Measurements from ENCODE around the gene CD300A.
A peak's percentile ranks its signal among the peaks of the same experiment; 100 is the strongest.
"Not testable (repeated sequence)": the region's sequence is repeated elsewhere in the genome, so short reads cannot be mapped to it uniquely, and the experiment has no call there.

CD300A gene

DNA sequence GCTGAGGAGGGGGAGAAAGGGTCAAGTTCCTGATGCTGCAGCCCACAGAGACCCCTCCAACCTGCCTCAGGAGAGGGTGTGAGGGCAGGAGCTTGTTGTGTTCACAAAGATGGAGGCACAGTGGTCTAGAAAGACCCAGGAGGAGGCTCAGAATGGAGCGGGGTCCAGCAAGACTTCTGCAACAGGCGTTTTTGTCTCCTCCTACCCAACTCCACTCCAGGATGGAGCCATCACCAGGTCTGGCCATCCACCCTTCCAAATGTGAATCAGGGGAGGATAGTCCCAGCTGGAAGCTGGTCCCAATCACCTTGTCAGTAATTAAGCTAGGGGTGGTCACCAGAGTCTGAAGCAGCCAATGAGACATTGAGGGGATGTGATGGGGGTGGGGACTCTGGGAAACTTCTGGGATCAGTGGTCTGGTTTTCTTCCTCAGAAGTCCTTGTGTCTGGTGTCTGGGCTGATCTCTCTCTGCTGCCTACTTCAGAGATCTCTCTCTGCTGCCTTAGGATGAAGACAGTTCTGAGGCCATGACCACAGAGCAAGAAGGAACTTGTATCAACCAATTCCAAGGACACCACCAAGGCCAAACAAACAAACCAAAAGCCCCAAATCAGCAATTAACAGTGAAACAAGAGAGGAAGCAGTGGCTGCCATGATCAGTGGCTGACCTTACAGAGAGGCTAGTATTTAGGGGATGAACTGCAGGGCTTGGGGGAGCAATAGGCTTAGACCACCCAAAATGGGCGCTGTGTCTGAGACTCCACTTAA is 50.3 kb downstream of the CD300A start:
- TF ChIP-seq POLR2A (IDR thresholded peaks at IDR 0.05; ENCODE audit: low read depth, low read length) (no peak), POLR2AphosphoS5 (IDR thresholded peaks at IDR 0.05; ENCODE audit: low read depth, low read length) (no peak), TAF1 (IDR thresholded peaks at IDR 0.05; ENCODE audit: borderline replicate concordance, low read depth, low read length) (no peak)
- FAIRE-seq (no peak), DNase-seq (ENCODE audit: insufficient read length) (no peak)

GRCh38 chr17:74518413-74518981 is 52.1 kb downstream of the CD300A start:
- DNase-seq (ENCODE audit: insufficient read length); FAIRE-seq: not testable (repeated sequence)

DNA sequence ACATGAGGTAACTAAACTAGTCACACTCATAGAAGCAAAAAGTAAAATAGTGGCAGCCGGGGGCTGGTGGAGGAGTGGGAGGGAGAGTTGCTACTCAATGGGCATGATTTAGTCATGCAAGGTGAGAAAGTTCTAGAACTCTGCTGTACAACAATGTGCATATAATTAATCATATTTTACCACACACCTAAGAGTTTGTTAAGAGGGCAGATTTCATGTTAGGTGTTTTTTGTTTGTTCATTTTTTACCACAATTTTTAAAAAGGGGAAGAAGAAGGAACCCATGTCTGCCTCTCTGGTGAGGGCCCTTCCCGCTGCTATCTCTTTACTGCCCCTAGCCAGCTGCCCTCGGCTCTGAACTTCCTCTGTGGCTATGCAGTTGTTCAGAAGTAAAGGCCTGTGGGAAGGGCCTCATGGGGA is 53.6 kb downstream of the CD300A start:
- TF ChIP-seq POLR2AphosphoS5 (IDR thresholded peaks at IDR 0.05; ENCODE audit: low read depth, low read length) (no peak), TAF1 (IDR thresholded peaks at IDR 0.05; ENCODE audit: borderline replicate concordance, low read depth, low read length) (no peak), POLR2A (IDR thresholded peaks at IDR 0.05; ENCODE audit: low read depth, low read length) (no peak)
- DNase-seq (ENCODE audit: insufficient read length) (no peak), FAIRE-seq (no peak)

GRCh38 chr17:74520790-74521480 is 54.5 kb downstream of the CD300A start:
- DNase-seq (ENCODE audit: insufficient read length) = no peak
- TF ChIP-seq TAF1 (IDR thresholded peaks at IDR 0.05; ENCODE audit: borderline replicate concordance, low read depth, low read length) (no peak), POLR2A (IDR thresholded peaks at IDR 0.05; ENCODE audit: low read depth, low read length) (no peak), POLR2AphosphoS5 (IDR thresholded peaks at IDR 0.05; ENCODE audit: low read depth, low read length) (no peak)

DNA sequence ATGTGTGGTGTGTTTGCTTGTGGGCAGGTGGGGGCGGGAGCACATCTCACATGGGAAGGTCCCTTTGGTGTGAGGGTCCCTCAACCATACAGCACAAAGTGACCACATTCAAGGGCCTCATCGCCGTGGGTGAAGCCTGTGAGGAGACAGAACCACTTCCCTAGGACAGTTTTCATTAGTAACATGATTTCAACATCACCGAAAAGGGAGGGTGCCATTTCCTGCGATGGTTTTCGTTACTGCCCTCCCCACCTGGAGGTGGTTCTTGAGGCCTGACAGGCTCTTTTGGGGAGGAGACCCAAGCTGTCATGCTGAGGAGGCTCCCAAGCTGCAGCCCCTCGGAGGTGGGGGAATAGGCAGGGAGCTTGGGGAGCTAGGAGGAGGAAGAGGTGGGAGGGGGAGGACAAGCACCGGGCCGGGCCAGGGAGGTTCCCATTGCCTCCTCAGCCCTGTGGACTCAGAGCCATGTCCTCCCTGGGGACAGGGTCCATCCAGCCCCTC is 55.3 kb downstream of the CD300A start:
- TF ChIP-seq POLR2A (IDR thresholded peaks at IDR 0.05; ENCODE audit: low read depth, low read length) (no peak), TAF1 (IDR thresholded peaks at IDR 0.05; ENCODE audit: borderline replicate concordance, low read depth, low read length) (no peak), POLR2AphosphoS5 (IDR thresholded peaks at IDR 0.05; ENCODE audit: low read depth, low read length) (no peak)
- FAIRE-seq (no peak), DNase-seq (ENCODE audit: insufficient read length) (no peak)

More at GRCh38 chr17:74520790-74521480, 54.5 kb downstream of the CD300A start:
- no peak for FAIRE-seq

- FAIRE-seq (no peak), DNase-seq (ENCODE audit: insufficient read length) (no peak)
- no peak for TF ChIP-seq POLR2AphosphoS5 (IDR thresholded peaks at IDR 0.05; ENCODE audit: low read depth, low read length)
- no peak for TF ChIP-seq POLR2A (IDR thresholded peaks at IDR 0.05; ENCODE audit: low read depth, low read length)
- TF ChIP-seq TAF1 (IDR thresholded peaks at IDR 0.05; ENCODE audit: borderline replicate concordance, low read depth, low read length) = no peak
Observed at GRCh38 chr17:74522381-74523105, 56.1 kb downstream of the CD300A start.

DNA sequence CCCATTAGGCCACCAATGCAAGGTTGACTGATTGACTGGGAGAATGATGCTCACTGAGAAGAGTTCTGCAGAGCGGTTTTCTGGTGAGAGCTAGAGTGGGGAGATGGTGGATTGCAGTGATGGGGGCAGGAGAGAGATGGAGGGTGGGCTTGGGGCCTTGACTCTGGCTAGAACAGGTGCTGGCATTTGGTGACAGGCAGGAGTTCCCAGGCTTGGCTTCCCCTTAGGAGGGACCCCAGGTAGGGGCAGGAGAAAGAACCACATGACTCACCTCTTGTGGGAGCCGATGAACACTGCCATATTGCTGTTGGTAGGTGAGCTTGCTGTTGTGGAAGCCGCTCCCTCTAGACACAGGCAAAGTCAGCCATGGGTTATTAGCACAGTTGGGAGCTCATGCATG is 56.9 kb downstream of the CD300A start:
- no peak for FAIRE-seq
- TF ChIP-seq POLR2A (IDR thresholded peaks at IDR 0.05; ENCODE audit: low read depth, low read length) = no peak
- TF ChIP-seq POLR2AphosphoS5 (IDR thresholded peaks at IDR 0.05; ENCODE audit: low read depth, low read length) = no peak
- TF ChIP-seq TAF1 (IDR thresholded peaks at IDR 0.05; ENCODE audit: borderline replicate concordance, low read depth, low read length) = no peak

GRCh38 chr17:74524653-74525464 is 58.4 kb downstream of the CD300A start:
- TF ChIP-seq POLR2A (IDR thresholded peaks at IDR 0.05; ENCODE audit: low read depth, low read length) (no peak), POLR2AphosphoS5 (IDR thresholded peaks at IDR 0.05; ENCODE audit: low read depth, low read length) (no peak), TAF1 (IDR thresholded peaks at IDR 0.05; ENCODE audit: borderline replicate concordance, low read depth, low read length) (no peak)
- no peak for DNase-seq (ENCODE audit: insufficient read length)
- FAIRE-seq = no peak

More for the DNA sequence above, 56.9 kb downstream of the CD300A start:
- DNase-seq (ENCODE audit: insufficient read length) = no peak

GRCh38 chr17:74525465-74525725 is 59.0 kb downstream of the CD300A start:
- DNase-seq (ENCODE audit: insufficient read length) (no peak), FAIRE-seq (peak; percentile 65)
- no peak for TF ChIP-seq POLR2A (IDR thresholded peaks at IDR 0.05; ENCODE audit: low read depth, low read length)
- TF ChIP-seq TAF1 (IDR thresholded peaks at IDR 0.05; ENCODE audit: borderline replicate concordance, low read depth, low read length) = no peak
- no peak for TF ChIP-seq POLR2AphosphoS5 (IDR thresholded peaks at IDR 0.05; ENCODE audit: low read depth, low read length)

- FAIRE-seq (no peak), DNase-seq (ENCODE audit: insufficient read length) (no peak)
- TF ChIP-seq POLR2AphosphoS5 (IDR thresholded peaks at IDR 0.05; ENCODE audit: low read depth, low read length) (no peak), POLR2A (IDR thresholded peaks at IDR 0.05; ENCODE audit: low read depth, low read length) (no peak), TAF1 (IDR thresholded peaks at IDR 0.05; ENCODE audit: borderline replicate concordance, low read depth, low read length) (no peak)
Observed at GRCh38 chr17:74525781-74526288, 59.4 kb downstream of the CD300A start.
